Kidney (tissue), 14 donors: ENCODE measurements around the gene ANGPTL2. TPM values are rescaled to one million over a fixed set of nuclear protein-coding genes. Genes with fewer than 3 reads are reported as not detected.

Experiments
- DNase-seq, 5 donors: peaks; one replicate each; pipeline ENCODE4 v3.0.0-alpha.2; 2013 to 2020
- FAIRE-seq: peaks from 2 replicates; lab custom pipeline; 2012; peaks lifted over from hg19 to GRCh38; lab: Jason Lieb, UNC
- H3K27ac ChIP-seq, 2 donors: one replicate each; pipeline ENCODE4 v1.7.0; 2013; ENCODE audit warnings: low read depth in 2 of 2, low read length in 2 of 2, inconsistent platforms in 1 of 2
- H3K27me3 ChIP-seq: one replicate; pipeline ENCODE4 v1.7.1; 2013; ENCODE audit warnings: low read length, inconsistent platforms; ENCODE audit not compliant: control insufficient read depth, insufficient read depth
- H3K36me3 ChIP-seq, 3 donors: one replicate each; pipeline versions ENCODE4 v1.7.0 to v1.7.1; 2013; ENCODE audit warnings: low read length in 3 of 3, control low read depth in 1 of 3, inconsistent platforms in 1 of 3; ENCODE audit not compliant: insufficient read depth in 3 of 3, control insufficient read depth in 2 of 3
- H3K4me1 ChIP-seq, 3 donors: one replicate each; pipeline versions ENCODE4 v1.7.0 to v1.7.1; 2013; ENCODE audit warnings: low read length in 3 of 3, inconsistent platforms in 1 of 3, low read depth in 1 of 3; ENCODE audit not compliant: control insufficient read depth in 2 of 3, insufficient read depth in 2 of 3
- H3K4me3 ChIP-seq, 3 donors: one replicate each; pipeline versions ENCODE4 v1.7.0 to v1.8.1; 2013; ENCODE audit warnings: low read length in 3 of 3, control low read depth in 1 of 3, inconsistent platforms in 1 of 3
- H3K9ac ChIP-seq, 3 donors: one replicate each; pipeline versions ENCODE4 v1.7.0 to v1.7.1; 2013; ENCODE audit warnings: low read length in 3 of 3, control low read depth in 1 of 3, inconsistent platforms in 1 of 3
- H3K9me3 ChIP-seq, 3 donors: one replicate each; pipeline versions ENCODE4 v1.7.0 to v1.7.1; 2013; ENCODE audit warnings: low read length in 3 of 3, control low read depth in 1 of 3, inconsistent platforms in 1 of 3; ENCODE audit not compliant: control insufficient read depth in 2 of 3, insufficient read depth in 1 of 3
- CTCF ChIP-seq: IDR thresholded peaks from 3 replicates; pipeline ENCODE4 v1.5.1; 2012; ENCODE audit warnings: mild to moderate bottlenecking, moderate library complexity, borderline replicate concordance; ENCODE audit not compliant: insufficient read depth; ENCODE audit errors: extremely low read depth
- intact Hi-C: fragments of 100-400 bp; cut with DNase I; formaldehyde crosslinking; loops from one replicate; pipeline ENCODE4 v1.11.1; 2022
- polyA plus RNA-seq: library from polyadenylated mRNA; stranded (reverse); fragments of 350-450 nt; fragmentation: Illumina TruSeq; extraction: RNeasy Lipid Tissue Mini Kit (QIAGEN cat#74804); gene quantifications from one replicate; pipeline ENCODE4 v1.2.3, GENCODE V29; 2014; ENCODE audit warnings: low read depth, low replicate concordance; ENCODE audit not compliant: insufficient read depth
- total RNA-seq: library from RNA; stranded (reverse); fragmentation: NEBNext Ultra II Directional; extraction: Animal tissue kit (Norgen Biotek cat#: 25700); gene quantifications from one replicate; pipeline ENCODE4 v1.2.1, GENCODE V29; 2021
- donor health status: control.
- donor health status: control.
- donor health status: control.
- donor health status: control.
- donor health status: control.
- donor health status: DM: yes; HTN: yes; CAD: no.
- donor health status: Normal renal cell carcinoma (clear cell type).

ANGPTL2 gene
- total and polyA plus RNA-seq, 2 donors from 2014 or later, result 4.3 to 12.4 TPM

GRCh38 chr9:127167560-127168326, 45.3 kb upstream of the ANGPTL2 start:
- Histone ChIP-seq H3K9me3 (no peaks in the 10 kb centered on the region), H3K4me3 (no peak overlapping the region), H3K27ac (no peak overlapping the region), H3K4me1 (peaks cover 0 to 5% (median 0%) of the 10 kb centered on the region in 3 donors), H3K9ac (no peak overlapping the region), H3K36me3 (no peaks in the 10 kb centered on the region), H3K27me3 (no peaks in the 10 kb centered on the region)
- TF ChIP-seq CTCF, result no peak
- FAIRE-seq (no peak), DNase-seq (peak in 2 of 5 donors; percentile 11 to 15)
- intact Hi-C loops, result no loop called here

- Histone ChIP-seq H3K4me3 (no peak overlapping the region), H3K27ac (no peak overlapping the region), H3K4me1 (peaks cover 0 to 5% (median 0%) of the 10 kb centered on the region in 3 donors), H3K36me3 (no peaks in the 10 kb centered on the region), H3K9ac (no peak overlapping the region), H3K9me3 (no peaks in the 10 kb centered on the region), H3K27me3 (no peaks in the 10 kb centered on the region)
- FAIRE-seq (no peak), DNase-seq (peak in 2 of 5 donors; percentile 13 to 80)
- intact Hi-C loops, result no loop called here
- no peak for TF ChIP-seq CTCF
Observed at GRCh38 chr9:127166651-127167524, 44.5 kb upstream of the ANGPTL2 start.

GRCh38 chr9:127166111-127166510, 43.7 kb upstream of the ANGPTL2 start:
- Histone ChIP-seq H3K4me3 (no peak overlapping the region), H3K4me1 (peaks cover 0 to 5% (median 0%) of the 10 kb centered on the region in 3 donors), H3K27me3 (no peaks in the 10 kb centered on the region), H3K36me3 (no peaks in the 10 kb centered on the region), H3K9me3 (no peaks in the 10 kb centered on the region), H3K27ac (no peak overlapping the region), H3K9ac (no peak overlapping the region)
- no peak for DNase-seq
- no peak for FAIRE-seq
- no peak for TF ChIP-seq CTCF
- intact Hi-C loops, result no loop called here
